Measurements from ENCODE around the gene NKX1-1.

- TF ChIP-seq, protein P1, sequence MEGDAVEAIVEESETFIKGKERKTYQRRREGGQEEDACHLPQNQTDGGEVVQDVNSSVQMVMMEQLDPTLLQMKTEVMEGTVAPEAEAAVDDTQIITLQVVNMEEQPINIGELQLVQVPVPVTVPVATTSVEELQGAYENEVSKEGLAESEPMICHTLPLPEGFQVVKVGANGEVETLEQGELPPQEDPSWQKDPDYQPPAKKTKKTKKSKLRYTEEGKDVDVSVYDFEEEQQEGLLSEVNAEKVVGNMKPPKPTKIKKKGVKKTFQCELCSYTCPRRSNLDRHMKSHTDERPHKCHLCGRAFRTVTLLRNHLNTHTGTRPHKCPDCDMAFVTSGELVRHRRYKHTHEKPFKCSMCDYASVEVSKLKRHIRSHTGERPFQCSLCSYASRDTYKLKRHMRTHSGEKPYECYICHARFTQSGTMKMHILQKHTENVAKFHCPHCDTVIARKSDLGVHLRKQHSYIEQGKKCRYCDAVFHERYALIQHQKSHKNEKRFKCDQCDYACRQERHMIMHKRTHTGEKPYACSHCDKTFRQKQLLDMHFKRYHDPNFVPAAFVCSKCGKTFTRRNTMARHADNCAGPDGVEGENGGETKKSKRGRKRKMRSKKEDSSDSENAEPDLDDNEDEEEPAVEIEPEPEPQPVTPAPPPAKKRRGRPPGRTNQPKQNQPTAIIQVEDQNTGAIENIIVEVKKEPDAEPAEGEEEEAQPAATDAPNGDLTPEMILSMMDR (IDR thresholded peaks at IDR 0.05) = no peak
- TF ChIP-seq POLR2A (IDR thresholded peaks at IDR 0.05) = no peak
Measured at GRCh38 chr4:1376391-1376840, 29.8 kb downstream of the NKX1-1 start.

All from esophagus squamous epithelium (tissue), 4 donors.